Measurements from ENCODE around the gene SLC16A6. TPM values are rescaled to one million over a fixed set of nuclear protein-coding genes. Genes with fewer than 3 reads are reported as not detected.
"Not testable (repeated sequence)": the region's sequence is repeated elsewhere in the genome, so short reads cannot be mapped to it uniquely, and the experiment has no call there.

Gene SLC16A6
- total RNA-seq, 1 donor from 2014 or later = not detected

DNA sequence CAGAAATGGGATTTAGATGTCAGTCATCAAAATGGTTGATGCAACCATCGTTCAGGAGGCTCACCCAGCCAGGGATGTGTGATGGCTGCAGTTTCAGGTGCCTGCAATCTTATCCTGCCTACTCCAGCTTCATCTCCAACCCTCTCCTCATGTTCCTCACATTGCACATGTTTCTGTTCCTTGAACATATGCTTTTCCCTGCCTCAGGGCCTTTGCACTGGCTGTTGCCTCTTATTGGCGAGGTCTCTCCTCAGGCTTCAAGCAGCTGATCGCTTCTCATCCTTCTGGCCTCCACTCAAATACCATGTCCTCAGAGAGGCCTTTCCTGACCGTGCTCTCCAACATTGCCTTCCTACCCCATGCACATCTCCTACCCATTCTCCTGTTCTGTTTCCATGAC is 25.0 kb upstream of the SLC16A6 start:
- intact Hi-C loops (cut with DNase I) = no loop called here
- no peak overlapping the region for H3K27ac ChIP-seq
- H3K4me3 ChIP-seq = no peak overlapping the region
- H3K9me3 ChIP-seq = no peaks in the 10 kb centered on the region
- H3K36me3 ChIP-seq = no peaks in the 10 kb centered on the region
- no peaks in the 10 kb centered on the region for H3K4me1 ChIP-seq
- H3K27me3 ChIP-seq = no peaks in the 10 kb centered on the region
- TF ChIP-seq, protein P1, sequence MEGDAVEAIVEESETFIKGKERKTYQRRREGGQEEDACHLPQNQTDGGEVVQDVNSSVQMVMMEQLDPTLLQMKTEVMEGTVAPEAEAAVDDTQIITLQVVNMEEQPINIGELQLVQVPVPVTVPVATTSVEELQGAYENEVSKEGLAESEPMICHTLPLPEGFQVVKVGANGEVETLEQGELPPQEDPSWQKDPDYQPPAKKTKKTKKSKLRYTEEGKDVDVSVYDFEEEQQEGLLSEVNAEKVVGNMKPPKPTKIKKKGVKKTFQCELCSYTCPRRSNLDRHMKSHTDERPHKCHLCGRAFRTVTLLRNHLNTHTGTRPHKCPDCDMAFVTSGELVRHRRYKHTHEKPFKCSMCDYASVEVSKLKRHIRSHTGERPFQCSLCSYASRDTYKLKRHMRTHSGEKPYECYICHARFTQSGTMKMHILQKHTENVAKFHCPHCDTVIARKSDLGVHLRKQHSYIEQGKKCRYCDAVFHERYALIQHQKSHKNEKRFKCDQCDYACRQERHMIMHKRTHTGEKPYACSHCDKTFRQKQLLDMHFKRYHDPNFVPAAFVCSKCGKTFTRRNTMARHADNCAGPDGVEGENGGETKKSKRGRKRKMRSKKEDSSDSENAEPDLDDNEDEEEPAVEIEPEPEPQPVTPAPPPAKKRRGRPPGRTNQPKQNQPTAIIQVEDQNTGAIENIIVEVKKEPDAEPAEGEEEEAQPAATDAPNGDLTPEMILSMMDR (IDR thresholded peaks at IDR 0.05) = no peak
- DNase-seq (ENCODE audit: low spot score in 2 of 2) = no peak

DNA sequence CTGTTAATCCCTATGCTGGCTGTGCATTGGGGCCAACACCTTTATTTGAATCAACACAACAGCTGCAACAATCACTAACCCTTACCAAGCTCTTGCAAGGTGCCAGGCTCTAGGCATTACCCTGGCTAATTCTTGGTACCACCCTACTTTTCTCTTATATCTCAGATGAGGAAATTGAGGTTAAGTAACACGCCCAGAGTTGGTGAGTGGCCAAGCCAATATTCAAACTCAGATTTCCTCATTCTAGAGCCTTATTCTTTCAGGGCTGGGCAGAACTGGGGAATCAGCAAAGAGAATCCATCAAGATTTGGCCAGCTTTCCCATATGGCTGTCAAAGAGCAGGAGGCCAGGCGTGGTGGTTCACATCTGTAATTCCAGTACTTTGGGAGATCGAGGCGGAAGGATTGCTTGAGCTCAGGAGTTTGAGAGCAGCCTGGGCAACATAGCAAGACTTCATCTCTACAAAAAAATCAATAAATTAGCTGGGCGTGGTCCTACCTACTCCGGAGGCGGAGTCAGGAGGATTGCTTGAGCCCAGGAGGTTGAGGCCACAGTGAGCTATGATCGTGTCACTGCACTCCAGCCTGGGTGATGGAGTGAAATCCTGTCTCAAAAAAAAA is 24.1 kb upstream of the SLC16A6 start:
- TF ChIP-seq, protein P1 (IDR thresholded peaks at IDR 0.05) = no peak
- Histone ChIP-seq H3K4me1 (no peaks in the 10 kb centered on the region), H3K9me3 (no peaks in the 10 kb centered on the region), H3K4me3 (no peak overlapping the region), H3K36me3 (no peaks in the 10 kb centered on the region), H3K27me3 (no peaks in the 10 kb centered on the region), H3K27ac (no peak overlapping the region)
- no peak for DNase-seq (ENCODE audit: low spot score in 2 of 2)
- intact Hi-C loops (cut with DNase I) = no loop called here

DNA sequence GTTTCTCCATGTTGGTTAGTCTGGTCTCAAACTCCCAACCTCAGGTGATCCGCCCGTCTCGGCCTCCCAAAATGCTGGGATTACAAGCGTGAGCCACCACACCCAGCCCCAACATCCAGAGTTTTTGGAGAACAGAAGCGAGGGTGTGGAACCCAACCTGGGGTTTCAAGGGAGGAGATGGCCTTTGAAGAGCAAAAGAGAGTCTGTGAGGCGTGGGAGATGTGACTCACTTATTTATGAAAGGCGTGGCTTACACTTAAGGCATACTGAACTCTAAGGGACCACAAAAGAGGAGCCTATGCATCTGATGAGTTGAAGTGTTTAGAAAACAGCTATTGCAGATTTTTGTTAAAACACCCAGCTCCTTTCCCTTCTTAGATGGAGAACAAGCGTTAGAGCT is 19.2 kb upstream of the SLC16A6 start:
- DNase-seq (ENCODE audit: low spot score in 2 of 2) = no peak
- H3K36me3 ChIP-seq = no peaks in the 10 kb centered on the region
- no peaks in the 10 kb centered on the region for H3K9me3 ChIP-seq
- no peaks in the 10 kb centered on the region for H3K27me3 ChIP-seq
- TF ChIP-seq, protein P1 (IDR thresholded peaks at IDR 0.05) = no peak
- no peaks in the 10 kb centered on the region for H3K4me1 ChIP-seq
- intact Hi-C loops (cut with DNase I) = no loop called here
- no peak overlapping the region for H3K27ac ChIP-seq
- no peak overlapping the region for H3K4me3 ChIP-seq

DNA sequence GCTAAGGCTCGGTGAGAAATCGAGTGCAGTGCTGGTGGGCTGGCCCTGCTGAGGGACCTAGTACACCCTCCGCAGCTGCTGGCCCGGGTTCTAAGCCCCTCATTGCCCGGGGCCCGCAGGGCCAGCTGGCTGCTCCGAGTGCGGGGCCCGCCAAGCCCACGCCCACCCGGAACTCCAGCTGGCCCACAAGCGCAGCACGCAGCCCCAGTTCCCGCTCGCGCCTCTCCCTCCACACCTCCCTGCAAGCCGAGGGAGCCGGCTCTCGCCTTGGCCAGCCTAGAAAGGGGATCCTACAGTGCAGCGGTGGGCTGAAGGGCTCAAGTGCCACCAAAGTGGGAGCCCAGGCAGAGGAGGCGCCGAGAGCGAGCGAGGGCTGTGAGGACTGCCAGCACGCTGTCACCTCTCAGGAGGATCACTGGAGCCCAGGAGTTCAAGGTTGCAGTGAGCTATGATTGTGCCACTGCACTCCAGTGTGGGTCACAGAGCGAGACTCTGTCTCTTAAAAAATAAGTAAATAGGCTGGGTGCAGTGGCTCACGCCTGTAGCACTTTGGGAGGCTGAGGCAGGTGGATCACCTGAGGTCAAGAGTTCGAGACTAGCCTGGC is 18.2 kb upstream of the SLC16A6 start:
- H3K36me3 ChIP-seq; intact Hi-C loops (cut with DNase I); H3K27me3 ChIP-seq; H3K9me3 ChIP-seq; H3K4me1 ChIP-seq; DNase-seq (ENCODE audit: low spot score in 2 of 2); H3K4me3 ChIP-seq; H3K27ac ChIP-seq: not testable (repeated sequence)

DNA sequence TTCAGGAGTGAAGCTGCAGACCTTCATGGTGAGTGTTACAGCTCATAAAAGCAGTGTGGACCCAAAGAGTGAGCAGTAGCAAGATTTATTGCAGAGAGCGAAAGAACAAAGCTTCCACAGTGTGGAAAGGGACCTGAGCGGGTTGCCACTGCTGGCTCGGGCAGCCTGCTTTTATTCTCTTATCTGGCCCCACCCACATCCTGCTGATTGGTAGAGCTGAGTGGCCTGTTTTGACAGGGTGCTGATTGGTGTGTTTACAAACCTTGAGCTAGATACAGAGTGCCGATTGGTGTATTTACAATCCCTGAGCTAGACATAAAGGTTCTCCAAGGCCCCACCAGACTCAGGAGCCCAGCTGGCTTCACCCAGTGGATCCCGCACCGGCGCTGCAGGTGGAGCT is 17.6 kb upstream of the SLC16A6 start:
- H3K36me3 ChIP-seq; H3K4me1 ChIP-seq; H3K9me3 ChIP-seq; H3K4me3 ChIP-seq; H3K27ac ChIP-seq; H3K27me3 ChIP-seq; DNase-seq (ENCODE audit: low spot score in 2 of 2); intact Hi-C loops (cut with DNase I): not testable (repeated sequence)

DNA sequence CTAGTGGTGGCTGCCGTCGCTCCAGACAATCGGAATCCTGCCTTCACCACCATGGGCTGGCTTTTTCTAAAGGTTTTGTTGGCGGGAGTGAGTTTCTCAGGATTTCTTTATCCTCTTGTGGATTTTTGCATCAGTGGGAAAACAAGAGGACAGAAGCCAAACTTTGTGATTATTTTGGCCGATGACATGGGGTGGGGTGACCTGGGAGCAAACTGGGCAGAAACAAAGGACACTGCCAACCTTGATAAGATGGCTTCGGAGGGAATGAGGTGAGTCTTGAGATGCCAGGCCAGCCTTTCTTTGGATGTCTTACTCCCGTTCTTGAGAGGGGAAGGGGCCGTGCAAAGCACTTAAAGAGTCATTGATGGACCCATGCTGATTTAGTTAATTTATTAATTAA is 16.5 kb upstream of the SLC16A6 start:
- Histone ChIP-seq H3K36me3 (no peaks in the 10 kb centered on the region), H3K9me3 (no peaks in the 10 kb centered on the region), H3K27me3 (no peaks in the 10 kb centered on the region), H3K4me1 (no peaks in the 10 kb centered on the region), H3K27ac (no peak overlapping the region), H3K4me3 (no peak overlapping the region)
- DNase-seq (ENCODE audit: low spot score in 2 of 2) = no peak
- intact Hi-C loops (cut with DNase I) = no loop called here
- TF ChIP-seq, protein P1 (IDR thresholded peaks at IDR 0.05) = no peak

DNA sequence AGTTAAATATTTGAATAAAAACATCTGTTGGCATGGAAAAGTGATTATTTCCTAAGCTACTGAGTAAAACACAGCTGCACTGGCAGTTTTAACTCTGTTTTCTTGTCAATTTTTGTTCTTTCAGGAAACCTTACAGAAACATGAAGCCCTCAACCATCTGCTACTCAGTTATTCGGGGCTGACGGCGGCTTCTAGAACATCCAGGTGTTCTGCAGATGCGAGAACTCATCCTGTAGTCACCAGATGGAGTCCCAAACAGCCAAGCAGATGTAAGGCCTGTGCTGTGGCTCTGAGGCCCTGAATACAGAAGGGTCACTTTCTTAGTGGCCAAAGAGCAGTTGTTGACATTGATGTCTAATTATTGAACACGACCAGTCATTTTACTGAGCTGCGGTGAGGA is 15.9 kb upstream of the SLC16A6 start:
- Histone ChIP-seq H3K27ac (no peak overlapping the region), H3K27me3 (no peaks in the 10 kb centered on the region), H3K4me1 (no peaks in the 10 kb centered on the region), H3K4me3 (no peak overlapping the region), H3K36me3 (no peaks in the 10 kb centered on the region), H3K9me3 (no peaks in the 10 kb centered on the region)
- TF ChIP-seq, protein P1 (IDR thresholded peaks at IDR 0.05) = no peak
- intact Hi-C loops (cut with DNase I) = no loop called here
- no peak for DNase-seq (ENCODE audit: low spot score in 2 of 2)
